ENCODE results near the gene PTPRF. TPM values are rescaled to one million over a fixed set of nuclear protein-coding genes. Genes with fewer than 3 reads are reported as not detected.

Gene PTPRF
- total RNA-seq, 2 donors from 2014 or later, result 0.52 to 5.9 TPM

DNA sequence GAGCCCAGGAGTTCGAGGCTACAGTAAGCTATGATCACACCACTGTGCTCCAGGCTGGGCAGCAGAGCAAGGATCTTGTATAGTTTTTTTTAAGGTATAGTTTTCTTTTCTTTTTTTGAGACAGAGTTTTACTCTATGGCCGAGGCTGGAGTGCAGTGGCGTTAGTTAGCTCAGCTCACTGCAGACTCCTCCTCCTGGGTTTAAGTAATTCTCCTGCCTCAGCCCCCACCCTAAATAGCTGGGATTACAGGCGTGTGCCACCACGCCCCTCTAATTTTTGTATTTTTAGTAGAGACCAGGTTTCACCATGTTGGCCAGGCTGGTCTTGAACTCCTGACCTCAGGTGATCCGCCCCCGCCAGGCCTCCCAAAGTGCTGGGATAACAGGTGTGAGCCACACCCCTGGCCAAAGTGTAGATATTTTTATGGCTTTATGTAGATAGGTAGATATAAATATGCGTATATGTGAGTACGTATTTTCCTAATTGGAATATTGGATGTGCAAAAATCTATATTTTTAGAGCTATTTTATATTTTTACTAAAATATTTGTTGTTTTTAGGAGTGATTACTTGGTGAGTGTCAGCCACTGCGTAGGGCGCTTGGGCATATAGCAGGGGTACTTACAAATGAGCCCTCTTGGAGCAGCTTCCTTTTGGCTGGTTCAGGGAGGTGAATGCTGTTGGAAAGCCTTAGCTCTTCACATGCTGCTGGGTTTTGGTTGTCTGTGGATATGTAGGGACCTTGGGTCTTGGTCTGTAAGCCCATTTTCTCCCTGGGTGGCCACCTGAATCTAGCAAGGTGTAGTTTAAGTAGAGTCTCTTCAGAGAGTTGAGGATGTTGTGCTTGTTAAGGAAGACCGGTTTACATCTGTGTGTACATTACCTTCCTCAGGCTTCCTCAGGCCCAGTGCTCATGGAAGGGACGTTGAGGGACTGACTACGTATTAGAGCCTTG lies 128.8 kb downstream of the PTPRF start:
- H3K4me3 Mint-ChIP-seq, result no peak overlapping the region
- peaks cover 8% of the 10 kb centered on the region for H3K36me3 Mint-ChIP-seq (ENCODE audit: low read depth)
- no peak for DNase-seq
- peak overlapping the region; percentile 57 for H3K27ac Mint-ChIP-seq
- H3K27me3 Mint-ChIP-seq, result no peaks in the 10 kb centered on the region
- H3K9me3 ChIP-seq (ENCODE audit: control insufficient read depth, low read length, poor library complexity, severe bottlenecking), result no peaks in the 10 kb centered on the region
- no peak for ATAC-seq
- H3K4me1 Mint-ChIP-seq, result peaks cover 9% of the 10 kb centered on the region

- H3K9me3 ChIP-seq (ENCODE audit: control insufficient read depth, low read length, poor library complexity, severe bottlenecking), result no peaks in the 10 kb centered on the region
- no peaks in the 10 kb centered on the region for H3K27me3 Mint-ChIP-seq
- no peak overlapping the region for H3K4me3 Mint-ChIP-seq
- peaks cover 8% of the 10 kb centered on the region for H3K4me1 Mint-ChIP-seq
- no peak for DNase-seq
- H3K27ac Mint-ChIP-seq, result peak overlapping the region; percentile 57
- peaks cover 8% of the 10 kb centered on the region for H3K36me3 Mint-ChIP-seq (ENCODE audit: low read depth)
- ATAC-seq, result no peak
These were observed 129.7 kb downstream of the PTPRF start for GRCh38 chr1:43660355-43660754.

DNA sequence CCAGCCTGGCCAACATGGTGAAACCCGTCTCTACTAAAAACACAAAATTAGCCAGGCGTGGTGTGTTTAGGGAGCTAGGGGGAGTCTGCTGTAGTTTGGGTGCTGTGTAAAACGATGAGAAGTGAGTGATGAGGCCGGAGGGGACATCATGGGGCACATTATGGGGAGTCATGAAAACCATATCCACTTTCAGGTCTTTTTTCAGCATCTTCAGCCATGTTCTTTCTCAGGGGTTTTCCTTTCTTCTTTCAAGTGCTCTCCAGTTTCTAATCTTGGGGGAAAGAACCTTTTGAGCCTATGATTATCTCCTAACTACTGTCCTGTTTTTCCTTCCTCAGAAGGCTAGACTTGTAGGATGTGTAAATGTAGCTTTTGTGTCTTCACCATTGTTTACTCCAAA lies 133.7 kb downstream of the PTPRF start:
- H3K9me3 ChIP-seq (ENCODE audit: control insufficient read depth, low read length, poor library complexity, severe bottlenecking), result no peaks in the 10 kb centered on the region
- H3K4me3 Mint-ChIP-seq, result no peak overlapping the region
- ATAC-seq (no peak), DNase-seq (no peak)
- H3K27ac Mint-ChIP-seq, result no peak overlapping the region
- H3K36me3 Mint-ChIP-seq (ENCODE audit: low read depth), result peaks cover 16% of the 10 kb centered on the region
- no peaks in the 10 kb centered on the region for H3K27me3 Mint-ChIP-seq
- H3K4me1 Mint-ChIP-seq, result peaks cover 16% of the 10 kb centered on the region

DNA sequence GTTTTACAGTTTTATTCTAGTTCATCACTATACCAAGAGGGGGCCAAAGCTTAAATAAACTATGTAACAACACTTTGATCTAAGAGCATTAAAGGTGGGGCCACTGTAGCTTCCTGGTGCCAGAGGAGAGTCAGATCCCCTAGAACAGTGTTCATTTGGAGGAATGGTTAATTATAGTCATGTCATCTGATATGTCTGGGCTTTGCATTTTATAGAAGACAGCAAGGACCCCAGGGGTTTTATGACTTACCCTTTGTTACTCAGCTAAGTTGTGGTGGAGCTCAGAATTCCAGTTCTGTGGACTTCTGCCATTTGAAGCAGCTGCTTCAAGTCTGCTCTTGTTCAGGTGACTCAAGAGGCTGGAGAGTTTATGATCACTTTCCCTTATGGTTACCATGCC lies 135.9 kb downstream of the PTPRF start:
- Mint-ChIP-seq H3K36me3 (ENCODE audit: low read depth) (peaks cover 16% of the 10 kb centered on the region), H3K27me3 (no peaks in the 10 kb centered on the region), H3K27ac (no peak overlapping the region), H3K4me3 (no peak overlapping the region), H3K4me1 (peaks cover 15% of the 10 kb centered on the region)
- DNase-seq, result no peak
- ATAC-seq, result no peak
- no peaks in the 10 kb centered on the region for H3K9me3 ChIP-seq (ENCODE audit: control insufficient read depth, low read length, poor library complexity, severe bottlenecking)

DNA sequence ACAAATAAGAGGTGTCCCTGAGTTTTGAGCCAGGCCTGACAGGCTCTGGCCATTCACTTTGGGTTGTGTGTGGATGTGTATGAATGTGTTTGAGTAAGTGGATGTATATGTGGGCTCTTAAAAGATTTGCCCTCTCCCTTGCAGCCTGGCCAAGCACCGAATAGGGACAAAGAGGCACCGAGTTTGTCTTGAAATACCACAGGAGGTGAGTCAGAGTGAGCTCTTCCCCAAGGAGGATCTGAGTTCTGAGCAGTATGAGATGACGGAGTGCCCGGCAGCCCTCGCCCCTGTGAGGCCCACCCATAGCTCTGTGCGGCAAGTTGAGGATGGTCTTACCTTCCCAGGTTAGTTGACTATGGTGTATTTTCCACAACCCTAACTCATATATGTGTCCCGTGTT lies 138.3 kb downstream of the PTPRF start:
- peaks cover 20% of the 10 kb centered on the region for H3K4me1 Mint-ChIP-seq

GRCh38 chr1:43669878-43670277 lies 139.2 kb downstream of the PTPRF start:
- ATAC-seq (no peak), DNase-seq (no peak)
- Mint-ChIP-seq H3K27ac (no peak overlapping the region), H3K4me3 (no peak overlapping the region), H3K4me1 (peaks cover 17% of the 10 kb centered on the region), H3K36me3 (ENCODE audit: low read depth) (peaks cover 13% of the 10 kb centered on the region), H3K27me3 (no peaks in the 10 kb centered on the region)
- no peaks in the 10 kb centered on the region for H3K9me3 ChIP-seq (ENCODE audit: control insufficient read depth, low read length, poor library complexity, severe bottlenecking)

More for the DNA sequence above, 138.3 kb downstream of the PTPRF start:
- DNase-seq (no peak), ATAC-seq (no peak)
- peaks cover 13% of the 10 kb centered on the region for H3K36me3 Mint-ChIP-seq (ENCODE audit: low read depth)
- H3K4me3 Mint-ChIP-seq, result no peak overlapping the region
- H3K9me3 ChIP-seq (ENCODE audit: control insufficient read depth, low read length, poor library complexity, severe bottlenecking), result no peaks in the 10 kb centered on the region
- H3K27ac Mint-ChIP-seq, result no peak overlapping the region
- H3K27me3 Mint-ChIP-seq, result no peaks in the 10 kb centered on the region

DNA sequence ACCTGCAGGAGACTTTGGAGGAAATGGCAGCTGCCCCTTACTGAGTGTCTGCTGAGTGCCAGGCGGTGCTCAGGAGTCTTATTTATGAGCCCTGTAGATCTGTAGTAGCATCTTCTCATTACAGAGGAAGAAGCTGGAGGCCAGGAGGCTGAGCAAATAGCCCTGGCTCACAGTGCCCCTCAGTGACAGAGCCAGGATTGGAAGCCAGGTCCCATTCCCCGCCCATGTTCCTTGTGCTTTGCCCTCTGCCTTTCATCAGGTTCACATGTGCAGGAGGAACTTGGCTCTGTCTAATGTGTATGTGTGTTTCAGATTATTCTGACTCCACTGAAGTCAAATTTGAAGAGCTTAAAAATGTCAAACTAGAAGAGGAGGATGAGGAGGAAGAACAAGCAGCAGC lies 140.5 kb downstream of the PTPRF start:
- no peak overlapping the region for H3K4me3 Mint-ChIP-seq
- peaks cover 17% of the 10 kb centered on the region for H3K36me3 Mint-ChIP-seq (ENCODE audit: low read depth)
- ATAC-seq, result no peak
- H3K4me1 Mint-ChIP-seq, result peaks cover 23% of the 10 kb centered on the region
- no peaks in the 10 kb centered on the region for H3K9me3 ChIP-seq (ENCODE audit: control insufficient read depth, low read length, poor library complexity, severe bottlenecking)
- H3K27ac Mint-ChIP-seq, result peak overlapping the region; percentile 81
- DNase-seq, result no peak
- H3K27me3 Mint-ChIP-seq, result no peaks in the 10 kb centered on the region

DNA sequence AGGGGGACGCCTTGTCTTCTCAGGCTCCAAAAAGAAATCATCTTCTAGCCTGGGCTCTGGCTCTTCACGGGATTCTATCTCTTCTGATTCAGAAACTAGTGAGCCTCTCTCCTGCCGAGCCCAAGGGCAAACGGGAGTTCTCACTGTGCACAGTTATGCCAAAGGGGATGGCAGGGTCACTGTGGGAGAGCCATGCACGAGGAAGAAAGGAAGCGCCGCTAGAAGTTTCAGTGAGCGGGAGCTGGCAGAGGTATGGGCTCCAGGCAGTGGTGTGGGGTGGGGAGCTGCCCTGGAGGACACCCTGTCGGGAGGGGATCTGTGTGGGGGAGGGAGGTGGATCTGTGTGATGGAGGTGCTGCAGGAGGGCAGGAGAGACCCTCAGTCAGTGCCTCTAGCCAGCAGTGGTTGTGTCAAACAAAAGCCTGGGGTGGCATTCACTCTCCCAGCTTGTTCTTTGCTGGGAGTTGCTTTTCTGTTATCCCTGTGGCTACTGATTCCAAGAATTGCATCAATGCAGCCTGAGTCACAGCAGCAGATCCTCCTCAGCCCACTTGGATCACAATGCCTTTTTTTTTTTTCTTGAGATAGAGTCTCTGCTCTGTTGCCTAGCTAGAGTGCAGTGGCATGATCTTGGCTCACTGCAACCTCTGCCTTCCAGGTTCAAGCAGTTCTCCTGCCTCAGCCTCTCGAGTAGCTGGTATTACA lies 141.1 kb downstream of the PTPRF start:
- no peaks in the 10 kb centered on the region for H3K9me3 ChIP-seq (ENCODE audit: control insufficient read depth, low read length, poor library complexity, severe bottlenecking)
- Mint-ChIP-seq H3K4me3 (no peak overlapping the region), H3K27me3 (no peaks in the 10 kb centered on the region), H3K27ac (peak overlapping the region; percentile 81), H3K4me1 (peaks cover 23% of the 10 kb centered on the region), H3K36me3 (ENCODE audit: low read depth) (peaks cover 17% of the 10 kb centered on the region)
- DNase-seq (no peak), ATAC-seq (no peak)

GRCh38 chr1:43673261-43673660 lies 142.6 kb downstream of the PTPRF start:
- H3K4me1 Mint-ChIP-seq, result peaks cover 27% of the 10 kb centered on the region
- ATAC-seq, result no peak

More at GRCh38 chr1:43673261-43673660, 142.6 kb downstream of the PTPRF start:
- Mint-ChIP-seq H3K36me3 (ENCODE audit: low read depth) (peaks cover 16% of the 10 kb centered on the region), H3K27ac (no peak overlapping the region), H3K4me3 (no peak overlapping the region), H3K27me3 (no peaks in the 10 kb centered on the region)
- no peak for DNase-seq
- no peaks in the 10 kb centered on the region for H3K9me3 ChIP-seq (ENCODE audit: control insufficient read depth, low read length, poor library complexity, severe bottlenecking)

Other genes starting within 250 kb of the PTPRF start
- gene C1orf210, start 245.3 kb upstream of the PTPRF start, total RNA-seq, result not detected
- gene TIE1, start 229.9 kb upstream of the PTPRF start, total RNA-seq, result not detected
- 10 to 100 TPM in 1 of 2 donors, under 1 TPM in 1; 0.94 to 16.6 TPM for gene MPL, start 193.1 kb upstream of the PTPRF start, total RNA-seq
- gene CDC20, start 171.9 kb upstream of the PTPRF start, total RNA-seq, result under 1 TPM; 0.65 to 0.97 TPM
- gene ELOVL1, start 162.9 kb upstream of the PTPRF start, total RNA-seq, result 10 to 100 TPM; 32.3 to 36.9 TPM
- gene MED8, start 141.1 kb upstream of the PTPRF start, total RNA-seq, result 10 to 100 TPM; 13.7 to 16.4 TPM
- gene SZT2, start 141.0 kb upstream of the PTPRF start, total RNA-seq, result 10 to 100 TPM; 87.0 to 92.1 TPM
- 10 to 100 TPM; 14.8 to 24.1 TPM for gene HYI, start 77.0 kb upstream of the PTPRF start, total RNA-seq
- 10 to 100 TPM; 37.2 to 37.5 TPM for gene KDM4A, start 119.3 kb downstream of the PTPRF start, total RNA-seq
- gene ST3GAL3, start 176.7 kb downstream of the PTPRF start, total RNA-seq, result 10 to 100 TPM; 19.8 to 24.9 TPM

Measured in T-helper 17 cell (primary cell).